ENCODE results near the gene HSD11B2. TPM values are rescaled to one million over a fixed set of nuclear protein-coding genes. Genes with fewer than 3 reads are reported as not detected.

The HSD11B2 gene
- 10 to 100 TPM; 11.4 to 35.6 TPM for total RNA-seq

DNA sequence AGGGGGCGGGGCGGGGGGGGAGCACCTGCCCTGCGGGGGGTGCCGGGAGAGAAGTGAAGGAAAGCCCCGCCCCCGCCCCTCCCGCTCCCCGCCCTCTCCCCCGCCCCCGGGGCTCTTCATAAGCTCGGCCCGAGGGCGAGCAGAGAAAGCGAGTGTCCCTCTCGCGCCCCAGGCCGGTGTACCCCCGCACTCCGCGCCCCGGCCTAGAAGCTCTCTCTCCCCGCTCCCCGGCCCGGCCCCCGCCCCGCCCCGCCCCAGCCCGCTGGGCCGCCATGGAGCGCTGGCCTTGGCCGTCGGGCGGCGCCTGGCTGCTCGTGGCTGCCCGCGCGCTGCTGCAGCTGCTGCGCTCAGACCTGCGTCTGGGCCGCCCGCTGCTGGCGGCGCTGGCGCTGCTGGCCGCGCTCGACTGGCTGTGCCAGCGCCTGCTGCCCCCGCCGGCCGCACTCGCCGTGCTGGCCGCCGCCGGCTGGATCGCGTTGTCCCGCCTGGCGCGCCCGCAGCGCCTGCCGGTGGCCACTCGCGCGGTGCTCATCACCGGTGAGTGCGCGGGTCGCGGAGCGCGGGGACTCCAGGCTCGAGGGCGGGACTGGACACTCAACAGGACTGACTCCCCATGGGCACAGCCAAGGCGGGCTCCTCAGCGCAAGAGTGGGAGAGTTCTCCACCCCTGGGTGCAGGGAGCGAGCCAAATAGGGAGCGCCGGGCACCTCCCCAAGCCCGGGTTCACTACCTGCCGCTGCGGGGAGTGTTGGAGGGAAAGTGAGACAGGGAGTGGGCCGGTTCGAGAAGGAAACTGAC, at the start of gene HSD11B2:
HSD11B2 (plus strand) TSS at position 145 of the 798 bp plus-strand sequence; CDS start at position 273, 128 bp downstream.
- H3K27me3 ChIP-seq (replicated peaks; ENCODE audit: insufficient read depth) = no peaks in the 10 kb centered on the region
- intact Hi-C loops (cut with DNase I) = no loop called here
- peak within 1 kb of the TSS; percentile 32 to 43 for H3K4me3 ChIP-seq
- WGBS = 2% methylated on average over 32 of the region's 87 CpGs
- DNase-seq (ENCODE audit: low spot score) = peak; percentile 70
- H3K36me3 ChIP-seq = no peaks in the 10 kb centered on the region
- H3K9me3 ChIP-seq = no peaks in the 10 kb centered on the region
- peaks cover 13% of the 10 kb centered on the region for H3K4me1 ChIP-seq (replicated peaks)
- H3K27ac ChIP-seq = peak within 1 kb of the TSS; percentile 70 to 87
- TF ChIP-seq, protein P1, sequence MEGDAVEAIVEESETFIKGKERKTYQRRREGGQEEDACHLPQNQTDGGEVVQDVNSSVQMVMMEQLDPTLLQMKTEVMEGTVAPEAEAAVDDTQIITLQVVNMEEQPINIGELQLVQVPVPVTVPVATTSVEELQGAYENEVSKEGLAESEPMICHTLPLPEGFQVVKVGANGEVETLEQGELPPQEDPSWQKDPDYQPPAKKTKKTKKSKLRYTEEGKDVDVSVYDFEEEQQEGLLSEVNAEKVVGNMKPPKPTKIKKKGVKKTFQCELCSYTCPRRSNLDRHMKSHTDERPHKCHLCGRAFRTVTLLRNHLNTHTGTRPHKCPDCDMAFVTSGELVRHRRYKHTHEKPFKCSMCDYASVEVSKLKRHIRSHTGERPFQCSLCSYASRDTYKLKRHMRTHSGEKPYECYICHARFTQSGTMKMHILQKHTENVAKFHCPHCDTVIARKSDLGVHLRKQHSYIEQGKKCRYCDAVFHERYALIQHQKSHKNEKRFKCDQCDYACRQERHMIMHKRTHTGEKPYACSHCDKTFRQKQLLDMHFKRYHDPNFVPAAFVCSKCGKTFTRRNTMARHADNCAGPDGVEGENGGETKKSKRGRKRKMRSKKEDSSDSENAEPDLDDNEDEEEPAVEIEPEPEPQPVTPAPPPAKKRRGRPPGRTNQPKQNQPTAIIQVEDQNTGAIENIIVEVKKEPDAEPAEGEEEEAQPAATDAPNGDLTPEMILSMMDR (IDR thresholded peaks at IDR 0.05) = peak in 2 of 4 experiments; percentile 28 to 38
- peak; percentile 9 for TF ChIP-seq POLR2AphosphoS5 (IDR thresholded peaks at IDR 0.05)
- TF ChIP-seq POLR2A (IDR thresholded peaks at IDR 0.05) = peak; percentile 36

- DNase-seq (ENCODE audit: low spot score) = no peak
- 98% methylated on average over 3 of the region's 3 CpGs for WGBS
- Histone ChIP-seq H3K27ac (no peak overlapping the region), H3K27me3 (replicated peaks; ENCODE audit: insufficient read depth) (no peaks in the 10 kb centered on the region), H3K4me3 (no peak overlapping the region), H3K9me3 (no peaks in the 10 kb centered on the region), H3K36me3 (no peaks in the 10 kb centered on the region), H3K4me1 (replicated peaks) (no peaks in the 10 kb centered on the region)
- TF ChIP-seq, protein P1 (IDR thresholded peaks at IDR 0.05) = no peak
- no peak for TF ChIP-seq POLR2AphosphoS5 (IDR thresholded peaks at IDR 0.05)
- no peak for TF ChIP-seq POLR2A (IDR thresholded peaks at IDR 0.05)
- intact Hi-C loops (cut with DNase I) = no loop called here
Observed at GRCh38 chr16:67383284-67383683, 47.6 kb upstream of the HSD11B2 start.

- Histone ChIP-seq H3K27me3 (replicated peaks; ENCODE audit: insufficient read depth) (no peaks in the 10 kb centered on the region), H3K9me3 (no peaks in the 10 kb centered on the region), H3K36me3 (no peaks in the 10 kb centered on the region), H3K4me3 (no peak overlapping the region), H3K4me1 (replicated peaks) (no peaks in the 10 kb centered on the region), H3K27ac (no peak overlapping the region)
- 83% methylated on average over 8 of the region's 8 CpGs for WGBS
- intact Hi-C loops (cut with DNase I) = no loop called here
- DNase-seq (ENCODE audit: low spot score) = no peak
- TF ChIP-seq, protein P1 (IDR thresholded peaks at IDR 0.05) = no peak
- TF ChIP-seq POLR2AphosphoS5 (IDR thresholded peaks at IDR 0.05) (no peak), POLR2A (IDR thresholded peaks at IDR 0.05) (no peak)
Observed at GRCh38 chr16:67384778-67385510, 46.0 kb upstream of the HSD11B2 start.

GRCh38 chr16:67386861-67387455, 44.0 kb upstream of the HSD11B2 start:
- 94% methylated on average over 5 of the region's 5 CpGs for WGBS
- TF ChIP-seq, protein P1 (IDR thresholded peaks at IDR 0.05) = no peak
- TF ChIP-seq POLR2AphosphoS5 (IDR thresholded peaks at IDR 0.05) (no peak), POLR2A (IDR thresholded peaks at IDR 0.05) (no peak)
- Histone ChIP-seq H3K36me3 (no peaks in the 10 kb centered on the region), H3K27me3 (replicated peaks; ENCODE audit: insufficient read depth) (no peaks in the 10 kb centered on the region), H3K4me1 (replicated peaks) (no peaks in the 10 kb centered on the region), H3K27ac (no peak overlapping the region), H3K4me3 (no peak overlapping the region), H3K9me3 (no peaks in the 10 kb centered on the region)
- intact Hi-C loops (cut with DNase I) = no loop called here
- DNase-seq (ENCODE audit: low spot score) = no peak

Data from prostate gland (tissue), 2 donors.